ENCODE results near the gene ABCC1. TPM values are rescaled to one million over a fixed set of nuclear protein-coding genes. Genes with fewer than 3 reads are reported as not detected.
A peak's percentile ranks its signal among the peaks of the same experiment; 100 is the strongest.
"Not testable (repeated sequence)": the region's sequence is repeated elsewhere in the genome, so short reads cannot be mapped to it uniquely, and the experiment has no call there.

Gene ABCC1
- total RNA-seq, 1 donor from 2014 or later: 2.5 TPM

DNA sequence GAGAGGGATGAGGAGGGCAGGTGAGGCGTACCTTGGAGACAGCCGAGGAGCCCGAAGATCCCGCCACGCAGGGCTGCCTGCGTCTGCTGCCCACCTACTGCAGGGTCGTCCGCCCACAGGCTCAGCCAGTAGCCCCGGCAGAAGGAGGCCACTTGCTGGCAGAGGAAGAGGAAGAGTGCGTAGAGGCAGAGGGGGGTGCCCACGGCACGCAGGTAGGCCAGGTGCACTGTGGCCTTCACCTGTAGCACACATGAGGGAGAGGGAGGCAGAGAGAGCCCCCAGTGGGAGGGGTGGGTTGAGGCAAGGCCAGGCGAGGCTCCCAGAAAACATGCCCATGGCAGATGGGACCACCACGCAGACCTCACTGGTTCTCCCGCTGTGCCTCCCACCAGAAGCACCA is 220.2 kb downstream of the ABCC1 start:
- DNase-seq (ENCODE audit: low spot score) (no peak), ATAC-seq (no peak)

DNA sequence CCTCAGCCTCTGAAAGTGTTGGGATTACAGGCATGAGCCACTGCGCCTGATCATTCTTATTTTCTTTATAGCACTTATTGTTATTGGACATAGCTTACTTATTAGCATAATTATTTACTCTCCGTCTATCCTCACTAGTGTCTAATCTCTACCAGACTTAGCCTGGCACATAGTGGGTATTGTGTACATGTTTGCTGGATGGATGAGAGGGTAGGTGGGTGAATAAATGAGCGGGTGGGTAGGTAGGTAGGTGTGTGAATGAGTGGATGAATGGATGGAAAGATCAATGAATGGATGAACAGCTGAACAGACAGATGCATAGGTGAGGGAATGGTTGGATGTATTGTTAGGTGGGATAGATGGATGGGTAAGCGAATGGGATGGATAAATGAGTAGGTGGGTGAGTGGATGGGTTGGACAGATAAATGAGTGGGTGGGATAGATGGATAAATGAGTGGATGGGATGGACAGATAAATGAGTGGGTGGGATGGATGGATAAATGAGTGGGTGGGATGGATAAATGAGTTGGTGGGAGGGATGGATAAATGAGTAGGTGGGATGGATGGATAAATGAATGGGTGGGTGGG is 222.0 kb downstream of the ABCC1 start:
- ATAC-seq: no peak
- DNase-seq (ENCODE audit: low spot score): no peak

DNA sequence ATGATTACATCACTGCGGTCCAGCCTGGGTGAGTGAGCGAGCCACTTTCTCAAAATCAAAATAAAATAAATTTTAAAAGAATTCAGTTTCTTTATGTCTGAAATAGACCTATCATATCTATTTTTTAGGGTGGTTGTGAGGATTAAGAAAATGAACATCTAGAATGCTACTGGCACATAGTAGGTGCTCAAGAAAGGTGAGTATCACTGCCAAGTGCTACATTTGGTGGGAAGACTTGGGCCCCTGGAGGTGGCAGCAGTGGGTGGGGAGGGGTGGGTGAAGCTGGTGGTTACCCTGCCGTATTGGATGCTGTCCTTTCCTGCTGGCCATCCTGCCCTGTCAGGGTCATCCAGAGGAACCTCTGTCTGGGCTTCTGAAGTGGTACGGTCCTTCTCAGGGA is 223.6 kb downstream of the ABCC1 start:
- DNase-seq (ENCODE audit: low spot score): no peak

DNA sequence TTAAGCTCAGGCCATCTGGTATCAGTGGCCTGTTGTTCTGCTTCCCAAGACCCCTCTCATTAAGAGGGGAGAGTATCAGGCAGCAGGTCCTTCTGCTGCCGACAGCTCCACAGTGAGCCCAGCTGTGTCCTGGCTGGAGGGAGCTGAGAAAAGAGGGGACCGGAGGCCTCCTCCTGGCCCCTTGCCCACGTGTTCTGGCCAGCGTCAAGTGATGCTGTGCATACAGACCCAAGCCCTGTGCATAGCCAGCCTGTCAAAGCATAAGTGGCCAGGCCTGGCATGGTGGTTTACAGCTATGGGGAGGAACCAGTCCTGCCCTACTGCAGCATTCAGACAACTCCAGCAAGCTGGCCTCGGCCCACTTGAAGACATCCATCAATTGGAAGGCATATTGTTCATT is 225.9 kb downstream of the ABCC1 start:
- DNase-seq (ENCODE audit: low spot score) (no peak), ATAC-seq (peak; percentile 13)

More for the DNA sequence above, 223.6 kb downstream of the ABCC1 start:
- ATAC-seq: no peak

- ATAC-seq (no peak), DNase-seq (ENCODE audit: low spot score) (no peak)
These were observed 226.9 kb downstream of the ABCC1 start for GRCh38 chr16:16176328-16176727.

DNA sequence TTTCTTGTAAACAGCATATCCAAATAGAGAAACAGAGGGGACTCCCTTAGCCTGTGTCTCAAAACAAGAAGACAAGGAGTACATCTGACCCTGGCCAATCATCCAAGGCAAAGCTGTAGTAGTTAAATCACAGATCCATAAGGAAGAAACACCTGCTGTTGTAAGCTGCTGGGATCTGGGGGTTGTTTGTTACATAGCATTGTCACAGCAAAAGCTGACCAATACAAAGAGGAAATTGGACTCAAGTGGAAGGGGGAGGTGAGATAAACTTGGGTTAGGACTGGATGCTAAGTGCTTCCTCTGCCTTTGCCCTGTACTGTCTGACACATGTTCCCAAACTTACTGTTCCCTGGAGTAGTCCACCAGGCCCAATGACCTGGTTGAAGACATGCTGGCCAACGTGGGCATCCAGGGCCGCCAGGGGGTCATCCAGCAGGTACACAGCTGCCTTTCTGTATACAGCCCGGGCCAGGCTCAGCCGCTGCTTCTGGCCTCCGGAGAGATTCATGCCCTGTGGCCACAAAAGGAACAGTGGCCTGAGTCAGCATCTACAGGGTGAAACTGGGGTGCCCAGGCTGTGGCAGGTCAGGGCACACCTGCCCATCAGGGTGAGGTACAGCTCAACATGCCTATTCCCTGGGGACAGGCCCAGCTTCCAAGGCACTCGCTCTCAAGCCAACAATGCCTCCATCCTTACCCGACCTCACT is 229.2 kb downstream of the ABCC1 start:
- DNase-seq (ENCODE audit: low spot score) (no peak), ATAC-seq (no peak)

- ATAC-seq; DNase-seq (ENCODE audit: low spot score): not testable (repeated sequence)
These were observed 232.3 kb downstream of the ABCC1 start for GRCh38 chr16:16181748-16182147.

GRCh38 chr16:16182918-16183317 is 233.5 kb downstream of the ABCC1 start:
- DNase-seq (ENCODE audit: low spot score) (no peak), ATAC-seq (no peak)

- no peak for DNase-seq (ENCODE audit: low spot score)
- ATAC-seq: no peak
These were observed 234.1 kb downstream of the ABCC1 start for GRCh38 chr16:16183562-16183961.

DNA sequence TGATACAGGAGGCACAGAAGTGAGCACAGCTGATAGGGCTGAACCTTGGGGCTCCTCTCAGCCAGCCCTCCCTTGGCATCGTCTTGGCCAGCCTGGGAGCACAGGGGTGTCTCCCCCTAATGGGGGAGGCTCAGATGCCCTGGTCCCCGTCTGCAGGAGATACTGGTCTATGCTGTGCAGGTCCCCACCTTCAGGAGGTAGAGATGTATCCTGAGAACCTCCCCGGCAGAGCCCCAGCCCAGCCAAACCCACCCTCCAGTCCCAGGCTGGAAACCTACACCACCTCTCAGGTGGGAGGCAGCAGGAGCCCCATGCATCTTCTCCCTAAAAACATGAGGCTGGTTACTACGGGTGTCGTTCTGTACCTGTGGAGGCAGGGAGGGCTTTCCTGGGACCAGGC is 235.2 kb downstream of the ABCC1 start:
- no peak for ATAC-seq
- DNase-seq (ENCODE audit: low spot score): no peak

GRCh38 chr16:16185095-16185494 is 235.7 kb downstream of the ABCC1 start:
- no peak for DNase-seq (ENCODE audit: low spot score)
- ATAC-seq: no peak

- no peak for ATAC-seq
These were observed 237.4 kb downstream of the ABCC1 start for GRCh38 chr16:16186820-16187219.

DNA sequence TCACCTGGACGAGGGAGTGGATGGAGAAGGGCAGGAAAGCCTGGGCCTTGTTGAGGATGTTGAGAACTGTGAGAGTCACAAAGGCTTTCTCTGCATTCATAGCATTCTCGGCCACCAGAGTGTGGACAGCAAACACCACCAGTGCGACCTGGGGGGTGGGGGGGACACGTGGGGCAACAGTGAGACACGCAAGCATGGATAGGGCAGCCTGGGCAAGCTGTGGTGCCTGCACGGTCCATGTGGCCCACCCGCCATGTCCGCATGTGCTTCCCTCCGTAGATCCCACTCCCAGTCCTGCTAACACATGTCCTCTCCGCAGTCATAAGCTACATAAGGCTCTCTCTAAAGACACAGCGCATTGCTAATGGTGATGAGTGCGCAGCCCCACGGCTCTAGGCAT is 239.4 kb downstream of the ABCC1 start:
- no peak for DNase-seq (ENCODE audit: low spot score)
- ATAC-seq: no peak

More at GRCh38 chr16:16186820-16187219, 237.4 kb downstream of the ABCC1 start:
- no peak for DNase-seq (ENCODE audit: low spot score)

GRCh38 chr16:16189842-16190241 is 240.4 kb downstream of the ABCC1 start:
- no peak for DNase-seq (ENCODE audit: low spot score)
- ATAC-seq: no peak

DNA sequence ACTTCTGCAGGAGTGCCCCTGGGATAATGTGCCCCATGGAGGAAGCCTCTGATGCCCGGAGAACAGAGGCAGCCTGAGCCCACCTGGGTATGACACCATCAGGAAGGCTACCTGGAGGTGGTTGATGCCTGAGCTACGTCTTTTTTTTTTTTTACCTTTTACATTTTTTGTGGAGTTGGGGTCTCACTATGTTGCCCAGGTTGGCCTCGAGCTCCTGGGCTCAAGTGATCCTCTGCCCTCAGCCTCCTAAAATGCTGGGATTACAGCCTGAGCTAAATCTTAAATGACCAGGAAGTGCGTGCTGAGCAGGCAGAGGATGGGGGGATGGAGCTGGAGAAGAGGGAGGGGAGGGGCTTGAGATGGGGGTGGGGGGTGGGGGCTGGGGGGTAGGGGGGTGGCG is 241.1 kb downstream of the ABCC1 start:
- no peak for ATAC-seq
- DNase-seq (ENCODE audit: low spot score): no peak

- not testable (repeated sequence) for DNase-seq (ENCODE audit: low spot score); ATAC-seq
These were observed 241.6 kb downstream of the ABCC1 start for GRCh38 chr16:16190966-16191365.

DNA sequence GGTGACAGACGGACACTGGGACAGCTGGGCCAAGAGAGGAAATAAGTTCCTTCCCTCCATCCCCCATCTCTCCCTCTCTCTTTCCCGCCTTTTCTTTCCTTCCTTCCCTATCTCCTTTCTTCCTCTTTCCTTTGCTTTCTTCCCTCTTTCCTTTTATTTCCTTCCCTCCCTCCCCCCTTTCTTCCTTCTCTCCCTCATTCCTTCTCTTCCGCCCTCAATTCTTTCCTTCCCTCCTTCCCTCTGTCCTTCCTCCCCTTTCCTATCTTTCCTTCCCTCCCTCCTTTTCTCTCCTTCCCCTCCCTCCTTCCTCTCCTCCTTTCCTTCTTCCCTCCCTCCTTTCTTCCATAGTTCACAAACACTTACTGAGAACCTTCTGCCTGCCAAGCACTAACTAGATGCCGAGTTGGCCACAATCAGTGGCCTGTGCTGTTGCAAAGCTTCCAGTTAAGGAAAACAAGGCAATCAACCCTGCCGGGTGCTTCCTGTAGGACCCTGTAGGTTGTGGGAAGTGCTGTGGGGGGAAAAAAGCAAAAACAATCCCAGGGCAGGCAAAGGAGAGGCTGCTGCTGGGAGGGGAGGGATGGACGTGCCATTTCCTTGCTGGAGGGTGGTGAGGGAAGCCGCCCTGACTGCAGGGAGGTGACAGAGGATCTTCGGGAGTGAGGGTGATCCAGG is 242.2 kb downstream of the ABCC1 start:
- ATAC-seq: no peak
- DNase-seq (ENCODE audit: low spot score): no peak

Other genes starting within 250 kb of the ABCC1 start
- gene MYH11, start 92.6 kb upstream of the ABCC1 start, total RNA-seq: 2.7 TPM
- gene CEP20, start 61.0 kb upstream of the ABCC1 start, total RNA-seq: 12.2 TPM

Measured in left lobe of liver (tissue), 2 donors.